RCC 7860 (cell line): ENCODE measurements around the gene DMRTA2.
"Not testable (repeated sequence)": the region's sequence is repeated elsewhere in the genome, so short reads cannot be mapped to it uniquely, and the experiment has no call there.

Experiments
- DNase-seq: peaks from one replicate; pipeline ENCODE4 v3.0.0-alpha.2; 2015; ENCODE audit warnings: low spot score
- FAIRE-seq: peaks from 2 replicates; lab custom pipeline; 2012; peaks lifted over from hg19 to GRCh38; lab: Jason Lieb, UNC

DMRTA2 gene

GRCh38 chr1:50393522-50394120, 29.6 kb downstream of the DMRTA2 start:
- DNase-seq: no peak
- FAIRE-seq: no peak

- not testable (repeated sequence) for DNase-seq, FAIRE-seq
Observed at GRCh38 chr1:50381551-50381950, 41.7 kb downstream of the DMRTA2 start.

GRCh38 chr1:50378770-50379169, 44.5 kb downstream of the DMRTA2 start:
- FAIRE-seq (no peak), DNase-seq (no peak)

GRCh38 chr1:50373532-50373931, 49.7 kb downstream of the DMRTA2 start:
- DNase-seq: no peak
- FAIRE-seq: no peak

GRCh38 chr1:50371749-50372148, 51.5 kb downstream of the DMRTA2 start:
- FAIRE-seq: no peak
- DNase-seq: no peak

GRCh38 chr1:50369830-50370229, 53.4 kb downstream of the DMRTA2 start:
- no peak for DNase-seq
- no peak for FAIRE-seq

- DNase-seq: no peak
- FAIRE-seq: no peak
Observed at GRCh38 chr1:50369008-50369634, 54.1 kb downstream of the DMRTA2 start.

- no peak for FAIRE-seq
- no peak for DNase-seq
Observed at GRCh38 chr1:50368179-50369007, 54.9 kb downstream of the DMRTA2 start.
